GM23248 (cell line): ENCODE results near the gene EDC4.

Source experiments
- EZH2 ChIP-seq: fragments of 200-600 bp; sonication (generic); IDR thresholded peaks from 2 replicates; pipeline ENCODE4 v1.6.1; 2018; ENCODE audit warnings: antibody characterized with exemption, mild to moderate bottlenecking; ENCODE audit not compliant: insufficient read depth, poor library complexity, severe bottlenecking
- EZH2phosphoT487 ChIP-seq: fragments of 200-600 bp; sonication (generic); IDR thresholded peaks from 2 replicates; pipeline ENCODE4 v1.6.1; 2018; ENCODE audit warnings: antibody characterized with exemption, moderate library complexity, mild to moderate bottlenecking, low read depth; ENCODE audit not compliant: insufficient read depth

GRCh38 chr16:67856927-67857546 lies 15.8 kb upstream of the EDC4 start:
- TF ChIP-seq EZH2 (no peak), EZH2phosphoT487 (no peak)
